Spleen (tissue), 11 donors: Measurements from ENCODE around the gene CCL2. TPM values are rescaled to one million over a fixed set of nuclear protein-coding genes. Genes with fewer than 3 reads are reported as not detected.

Experiments used
- DNase-seq: peaks from one replicate; pipeline ENCODE4 v3.0.0-alpha.2; 2020
- H3K27ac ChIP-seq, 8 donors: fragments of 200-600 bp; sonication (generic) in 7 of 8; 1 replicate in 4 of 8; 2 replicates in 4 of 8; pipeline versions ENCODE4 v1.5.0 to v1.8.0; 2016 to 2021; ENCODE audit warnings: inconsistent platforms in 4 of 8, mild to moderate bottlenecking in 4 of 8, moderate library complexity in 1 of 8
- H3K27me3 ChIP-seq, 7 donors: fragments of 200-600 bp; sonication (generic) in 6 of 7; replicated peaks in 1 of 7; 1 replicate in 4 of 7; 2 replicates in 3 of 7; pipeline versions ENCODE4 v1.5.0 to v1.8.0; 2016 to 2021; ENCODE audit warnings: inconsistent platforms in 3 of 7, mild to moderate bottlenecking in 1 of 7
- H3K36me3 ChIP-seq, 6 donors: fragments of 200-600 bp; sonication (generic) in 5 of 6; 1 replicate in 4 of 6; 2 replicates in 2 of 6; pipeline versions ENCODE4 v1.5.0 to v1.8.0; 2016 to 2021; ENCODE audit warnings: inconsistent platforms in 2 of 6
- H3K4me1 ChIP-seq, 6 donors: fragments of 200-600 bp; sonication (generic) in 5 of 6; 1 replicate in 3 of 6; 2 replicates in 3 of 6; pipeline versions ENCODE4 v1.5.0 to v1.8.0; 2016 to 2021; ENCODE audit warnings: inconsistent platforms in 3 of 6
- H3K4me3 ChIP-seq, 8 donors: fragments of 200-600 bp; sonication (generic) in 7 of 8; 1 replicate in 4 of 8; 2 replicates in 4 of 8; pipeline versions ENCODE4 v1.5.0 to v1.8.0; 2016 to 2021; ENCODE audit warnings: inconsistent platforms in 4 of 8, mild to moderate bottlenecking in 4 of 8, moderate library complexity in 2 of 8
- H3K9me3 ChIP-seq, 8 donors: fragments of 200-600 bp; sonication (generic) in 7 of 8; 1 replicate in 4 of 8; 2 replicates in 4 of 8; pipeline versions ENCODE4 v1.5.0 to v1.8.0; 2016 to 2021; ENCODE audit warnings: inconsistent platforms in 4 of 8
- CTCF ChIP-seq, 11 experiments: fragments of 200-600 bp in 7 of 11; fragments of 450-650 bp in 4 of 11; sonication (generic) in 4 of 11; IDR thresholded peaks in 8 of 11; conservative IDR thresholded peaks in 3 of 11; 1 replicate in 7 of 11; 2 replicates in 4 of 11; pipeline versions ENCODE4 v1.4.0 to v1.8.0; 2016 to 2021; ENCODE audit warnings: antibody characterized with exemption in 11 of 11, inconsistent platforms in 4 of 11, mild to moderate bottlenecking in 1 of 11
- POLR2A ChIP-seq, 3 donors: fragments of 450-650 bp; IDR thresholded peaks; one replicate each; pipeline ENCODE4 v1.5.1; 2017; ENCODE audit warnings: antibody characterized with exemption in 3 of 3, mild to moderate bottlenecking in 1 of 3
- POLR2AphosphoS5 ChIP-seq, 3 donors: sonication (generic); formaldehyde crosslinking; IDR thresholded peaks; one replicate each; pipeline ENCODE4 v1.5.1; 2017; ENCODE audit warnings: antibody characterized with exemption in 3 of 3
- WGBS, 5 donors: extraction: QIAGEN DNeasy Blood & Tissue Kit in 3 of 5; methylation state at CpG; one replicate each; pipeline versions ENCODE4 v1.1.5 to v1.1.7; 2013 to 2018; 5-methylcytosine and 5-hydroxymethylcytosine counted together
- intact Hi-C: fragments of 100-400 bp; cut with DNase I; formaldehyde crosslinking; loops from one replicate; pipeline ENCODE4 v1.15.0; 2023; ENCODE audit warnings: low total_unique reads
- polyA plus RNA-seq, 3 donors: library from polyadenylated mRNA; stranded (reverse); fragments of 200-250 nt; gene quantifications; one replicate each; pipeline ENCODE4 v1.2.1, GENCODE V29; 2013
- total RNA-seq, 7 donors: library from RNA; depleted of rRNA in 3 of 7; stranded (reverse); fragments of >200 nt in 3 of 7; fragmentation: NEBNext Ultra II Directional in 4 of 7; extraction: Animal tissue kit (Norgen Biotek cat#: 25700) in 4 of 7; gene quantifications; one replicate each; pipeline versions ENCODE4 v1.1.0 to v1.2.1, GENCODE V29; 2016 to 2021
- donor health status: healthy with polysubstance abuse.
- donor health status: DM: no; HTN: no; CAD: no; lungs with moderate emphysema.
- donor health status: DM: no; HTN: no; CAD: no.
- donor health status: Bipolar disorder and iron deficiency.
- donor health status: healthy.
- donor health status: DM: no; HTN: no; CAD: no.
- donor health status: DM: yes; HTN: yes; CAD: no.

The CCL2 gene
- total and polyA plus RNA-seq, 10 donors, result 4.6 to 70.7 (median 13.7) TPM

GRCh38 chr17:34259146-34259545, 4.1 kb downstream of the CCL2 start:
- no peaks in the 10 kb centered on the region for H3K36me3 ChIP-seq
- no peak overlapping the region for H3K4me3 ChIP-seq
- no peaks in the 10 kb centered on the region for H3K9me3 ChIP-seq
- H3K4me1 ChIP-seq, result peaks cover 0 to 24% (median 18%) of the 10 kb centered on the region in 6 donors
- intact Hi-C loops, result no loop called here
- H3K27me3 ChIP-seq, result peaks cover 0 to 37% (median 0%) of the 10 kb centered on the region in 7 donors
- no peak for DNase-seq
- TF ChIP-seq POLR2AphosphoS5 (IDR thresholded peaks at IDR 0.05), result no peak
- TF ChIP-seq CTCF (IDR thresholded peaks at IDR 0.05 in 8 of 11, conservative IDR thresholded peaks at IDR 0.05 in 3 of 11), result no peak
- no peak for TF ChIP-seq POLR2A (IDR thresholded peaks at IDR 0.05)
- no peak overlapping the region for H3K27ac ChIP-seq

DNA sequence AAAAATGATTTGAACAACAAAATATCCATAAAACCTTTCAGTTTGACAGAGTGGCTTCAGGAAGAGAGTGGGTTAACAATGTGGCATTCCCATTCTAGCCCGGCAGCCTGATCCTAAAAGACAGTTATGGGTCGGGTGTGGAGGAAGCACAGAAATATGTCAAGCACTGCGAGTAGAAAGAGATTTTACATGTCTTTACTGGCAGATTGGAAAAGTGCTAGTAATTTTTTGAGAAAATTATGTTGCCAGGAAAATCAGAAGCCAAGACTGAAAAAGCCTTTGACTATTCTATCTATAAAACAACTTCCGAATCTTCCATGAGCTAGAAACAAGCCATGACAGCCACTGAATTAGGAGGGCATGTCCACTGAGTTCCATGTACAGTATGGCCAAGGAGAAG, 5.8 kb downstream of the CCL2 start:
- 75 to 88% (median 85%) methylated on average over 4 of the region's 4 CpGs for WGBS, 5 donors
- Histone ChIP-seq H3K4me3 (no peak overlapping the region), H3K9me3 (no peaks in the 10 kb centered on the region), H3K4me1 (peaks cover 0 to 8% (median 3%) of the 10 kb centered on the region in 6 donors), H3K27ac (no peak overlapping the region), H3K36me3 (no peaks in the 10 kb centered on the region), H3K27me3 (peaks cover 0 to 21% (median 0%) of the 10 kb centered on the region in 7 donors)
- no peak for DNase-seq
- intact Hi-C loops, result no loop called here
- TF ChIP-seq CTCF (IDR thresholded peaks at IDR 0.05 in 8 of 11, conservative IDR thresholded peaks at IDR 0.05 in 3 of 11) (no peak), POLR2A (IDR thresholded peaks at IDR 0.05) (no peak), POLR2AphosphoS5 (IDR thresholded peaks at IDR 0.05) (no peak)

GRCh38 chr17:34261568-34262337, 6.7 kb downstream of the CCL2 start:
- DNase-seq, result no peak
- no peak for TF ChIP-seq CTCF (IDR thresholded peaks at IDR 0.05 in 8 of 11, conservative IDR thresholded peaks at IDR 0.05 in 3 of 11)
- TF ChIP-seq POLR2AphosphoS5 (IDR thresholded peaks at IDR 0.05), result no peak
- no peak for TF ChIP-seq POLR2A (IDR thresholded peaks at IDR 0.05)
- 74 to 85% (median 77%) methylated on average over 5 of the region's 5 CpGs for WGBS, 5 donors

DNA sequence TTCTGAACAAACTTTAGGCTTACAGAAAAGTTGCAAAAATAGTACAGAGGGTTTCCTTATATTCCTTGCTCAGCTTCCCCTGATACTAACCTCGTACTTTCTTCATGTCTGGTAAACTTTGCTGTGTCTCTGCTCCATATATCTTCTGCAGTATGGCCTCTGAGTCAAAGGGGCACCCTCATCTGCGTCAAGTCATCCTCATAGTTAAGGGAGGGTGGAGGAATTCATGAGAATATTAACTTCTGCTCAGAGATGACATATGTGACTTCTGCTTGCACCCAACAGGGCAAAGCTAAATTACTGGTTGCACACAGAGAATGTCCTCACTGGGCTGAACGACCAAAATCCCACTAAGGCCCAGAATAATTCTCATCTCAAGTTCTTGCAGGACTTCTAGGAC, 10.6 kb downstream of the CCL2 start:
- H3K9me3 ChIP-seq, result no peaks in the 10 kb centered on the region
- TF ChIP-seq POLR2A (IDR thresholded peaks at IDR 0.05), result no peak
- TF ChIP-seq CTCF (IDR thresholded peaks at IDR 0.05 in 8 of 11, conservative IDR thresholded peaks at IDR 0.05 in 3 of 11), result no peak
- no peak for TF ChIP-seq POLR2AphosphoS5 (IDR thresholded peaks at IDR 0.05)
- H3K4me3 ChIP-seq, result no peak overlapping the region
- WGBS, 5 donors, result 38 to 75% (median 42%) methylated on average over 3 of the region's 3 CpGs
- H3K36me3 ChIP-seq, result no peaks in the 10 kb centered on the region
- intact Hi-C loops, result no loop called here
- no peak for DNase-seq
- H3K27ac ChIP-seq, result no peak overlapping the region
- H3K4me1 ChIP-seq, result no peaks in the 10 kb centered on the region
- H3K27me3 ChIP-seq, result peaks cover 0 to 26% (median 0%) of the 10 kb centered on the region in 7 donors

More at GRCh38 chr17:34261568-34262337, 6.7 kb downstream of the CCL2 start:
- no peaks in the 10 kb centered on the region for H3K36me3 ChIP-seq
- intact Hi-C loops, result no loop called here
- no peak overlapping the region for H3K27ac ChIP-seq
- no peaks in the 10 kb centered on the region for H3K9me3 ChIP-seq
- no peak overlapping the region for H3K4me3 ChIP-seq
- H3K4me1 ChIP-seq, result peaks cover 0 to 8% (median 0%) of the 10 kb centered on the region in 6 donors
- H3K27me3 ChIP-seq, result peaks cover 0 to 15% (median 0%) of the 10 kb centered on the region in 7 donors
